ENCODE measurements around the gene STARD3NL.
"Not testable (repeated sequence)": the region's sequence is repeated elsewhere in the genome, so short reads cannot be mapped to it uniquely, and the experiment has no call there.

Gene STARD3NL

DNA sequence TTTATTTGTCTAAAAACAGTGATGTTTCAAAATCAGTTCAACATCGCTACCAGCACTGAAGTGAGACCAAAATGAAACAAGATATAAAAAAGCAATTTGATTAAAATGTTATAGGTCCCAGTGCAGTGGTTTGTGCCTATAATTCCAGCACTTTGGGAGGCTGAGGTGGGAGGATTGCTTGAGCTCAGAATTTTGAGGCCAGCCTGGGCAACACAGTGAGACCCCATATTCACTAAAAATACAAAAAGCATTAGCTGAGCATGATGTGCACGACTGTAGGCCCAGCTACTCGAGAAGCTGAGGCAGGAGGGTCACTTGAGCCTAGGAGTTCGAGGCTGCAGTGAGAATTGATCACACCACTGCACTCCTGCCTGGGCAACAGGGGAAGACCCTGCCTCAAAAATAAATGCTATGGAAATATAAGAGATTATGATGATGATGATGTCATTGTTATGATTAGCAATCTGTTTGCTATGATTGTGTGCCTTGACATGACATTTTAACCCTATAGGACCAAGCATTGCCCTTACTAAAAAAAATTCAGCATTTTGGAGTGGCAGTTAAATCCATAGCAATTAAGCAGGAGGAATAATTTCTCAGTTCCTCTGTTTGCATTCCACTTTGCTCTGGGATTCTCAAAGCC lies 91.8 kb downstream of the STARD3NL start:
- DNase-seq (ENCODE audit: low read depth) = not testable (repeated sequence)

DNA sequence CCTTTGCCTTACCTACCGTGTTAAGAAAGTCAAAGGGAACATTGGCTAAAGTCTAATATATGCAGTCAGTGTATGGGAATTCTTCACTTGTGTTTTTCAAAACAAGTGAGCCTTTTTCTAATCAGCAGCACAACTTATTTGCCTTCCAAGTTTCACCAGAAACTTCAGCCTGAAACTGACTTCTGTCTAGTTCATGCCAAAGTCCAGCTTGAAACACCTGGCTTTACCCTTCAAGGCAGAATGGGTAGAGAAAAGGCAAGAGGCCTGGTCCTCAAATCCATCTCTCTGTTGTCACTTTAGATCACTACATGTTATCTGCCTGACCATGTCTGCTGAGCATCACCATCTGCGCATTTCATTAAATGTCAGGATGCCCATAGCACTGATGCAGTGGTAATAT lies 92.4 kb downstream of the STARD3NL start:
- DNase-seq (ENCODE audit: low read depth) = not testable (repeated sequence)

DNA sequence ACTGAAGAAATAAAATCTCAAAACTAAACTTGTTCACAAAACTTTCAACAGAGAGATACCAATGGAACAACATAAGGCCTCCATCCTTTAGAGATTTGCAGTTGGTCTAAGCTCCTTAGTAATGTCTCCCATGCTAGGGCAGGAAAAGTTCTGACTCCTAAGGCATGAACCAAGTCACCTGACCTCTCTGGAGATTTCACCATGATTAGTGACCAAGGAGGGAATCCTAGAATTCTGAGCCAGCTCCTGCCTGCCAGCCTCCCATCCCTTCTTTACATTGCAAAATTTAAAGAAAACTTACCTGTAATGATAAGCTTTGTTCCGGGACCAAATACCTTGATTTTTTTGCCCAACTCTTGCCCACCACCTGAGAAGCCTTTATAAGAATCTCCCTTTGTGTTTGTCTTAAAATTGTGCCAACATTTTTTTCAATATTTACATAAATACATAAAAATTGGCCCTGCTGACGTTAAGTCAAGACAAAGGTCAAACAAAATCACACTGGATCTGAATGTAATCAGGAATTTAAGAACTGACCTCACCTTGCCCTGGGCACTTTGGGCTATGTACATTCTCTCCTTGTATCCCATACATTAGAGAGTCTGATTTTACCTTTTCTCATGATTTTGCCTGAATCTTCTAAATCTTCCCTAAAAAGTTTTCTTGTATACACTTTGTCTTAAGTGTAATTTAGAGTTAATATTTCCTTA lies 95.4 kb downstream of the STARD3NL start, which contains the start of gene TARP:
Gene TARP, minus strand, starts transcription at position 351 of the 710 bp plus-strand sequence.
- no peak for DNase-seq (ENCODE audit: low read depth)

DNA sequence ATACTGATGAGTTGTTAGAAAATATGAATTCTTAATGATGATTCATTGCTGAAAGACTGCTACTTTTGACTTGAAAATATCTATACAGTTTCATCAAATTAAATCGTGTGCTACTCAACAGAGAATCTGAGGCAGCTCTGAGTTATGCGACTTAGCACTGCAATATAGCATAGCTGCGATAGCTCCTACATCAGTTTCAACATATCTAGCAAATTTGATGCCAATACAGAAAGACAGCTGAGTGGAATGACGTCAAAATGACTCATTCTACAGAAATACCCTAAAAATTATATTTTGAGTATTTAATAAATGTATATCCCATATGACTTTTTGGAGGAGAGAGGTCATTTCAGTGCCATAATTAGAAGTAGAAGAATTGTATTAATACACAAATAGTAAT lies 96.4 kb downstream of the STARD3NL start:
- no peak for DNase-seq (ENCODE audit: low read depth)

DNA sequence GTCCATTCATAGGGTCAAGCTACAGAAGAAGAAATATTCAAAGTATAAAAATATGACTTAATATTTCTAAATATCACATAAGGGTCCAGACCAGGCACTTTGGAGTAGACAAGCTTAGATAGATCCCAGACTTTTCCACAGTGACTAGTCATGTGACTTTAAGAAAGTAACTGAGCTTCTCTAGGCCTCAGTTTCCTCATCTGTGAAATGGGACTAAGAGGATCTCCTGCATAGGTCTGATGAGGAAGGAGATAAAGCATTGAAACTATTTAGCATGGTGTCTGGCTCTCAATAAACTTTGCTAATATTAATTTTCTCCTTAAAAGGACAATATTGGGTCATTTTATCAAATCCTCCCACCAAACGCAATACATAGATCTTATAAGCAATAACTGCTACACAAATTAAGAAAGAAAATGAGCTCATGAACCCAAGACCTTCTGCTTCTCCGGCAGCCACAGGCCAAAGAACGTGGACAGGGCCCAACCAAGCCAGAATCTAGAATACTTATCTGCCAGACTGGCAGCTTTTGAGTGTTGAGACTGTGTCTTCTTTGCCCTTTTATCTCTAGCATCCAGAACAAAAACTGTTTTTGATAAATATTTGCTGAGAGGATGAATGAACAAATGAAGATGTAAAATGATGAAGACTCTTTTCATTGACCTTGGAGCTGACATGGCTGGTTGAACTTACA lies 97.0 kb downstream of the STARD3NL start:
- no peak for DNase-seq (ENCODE audit: low read depth)

DNA sequence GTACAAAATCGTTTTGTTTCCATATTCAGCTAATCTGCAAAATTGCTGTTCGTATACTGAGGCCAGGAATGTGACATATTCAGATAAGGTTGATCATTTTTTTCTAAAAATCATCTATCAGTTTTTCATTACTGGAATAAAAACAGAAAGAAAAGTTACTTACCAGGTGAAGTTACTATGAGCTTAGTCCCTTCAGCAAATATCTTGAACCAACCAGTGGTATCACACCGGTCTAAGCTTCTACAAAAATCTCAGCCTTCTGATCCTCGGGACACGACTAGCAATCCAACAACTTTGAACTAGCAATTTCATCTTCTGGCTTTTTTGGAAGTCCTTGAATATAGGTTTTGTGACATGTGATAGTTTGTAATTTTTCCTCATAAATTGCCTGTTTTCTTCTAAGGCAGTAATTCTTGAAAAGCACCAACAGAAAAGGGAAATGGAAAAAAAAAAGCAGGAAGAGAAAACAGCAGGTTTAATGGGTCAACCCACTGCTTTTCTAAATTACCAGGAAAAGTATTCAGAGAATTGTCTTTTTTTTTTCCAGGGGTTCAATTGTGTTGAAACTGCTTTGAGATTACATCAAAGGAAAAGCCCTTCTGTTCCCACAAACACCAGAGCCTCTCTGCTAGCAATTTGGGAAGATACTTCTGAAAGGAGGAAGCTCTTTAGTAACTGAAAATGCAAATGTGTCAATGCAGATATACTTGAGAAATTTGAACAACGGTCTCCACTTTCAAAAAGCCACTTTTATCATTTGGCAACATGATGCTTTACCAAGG lies 98.2 kb downstream of the STARD3NL start:
- DNase-seq (ENCODE audit: low read depth) = no peak

DNA sequence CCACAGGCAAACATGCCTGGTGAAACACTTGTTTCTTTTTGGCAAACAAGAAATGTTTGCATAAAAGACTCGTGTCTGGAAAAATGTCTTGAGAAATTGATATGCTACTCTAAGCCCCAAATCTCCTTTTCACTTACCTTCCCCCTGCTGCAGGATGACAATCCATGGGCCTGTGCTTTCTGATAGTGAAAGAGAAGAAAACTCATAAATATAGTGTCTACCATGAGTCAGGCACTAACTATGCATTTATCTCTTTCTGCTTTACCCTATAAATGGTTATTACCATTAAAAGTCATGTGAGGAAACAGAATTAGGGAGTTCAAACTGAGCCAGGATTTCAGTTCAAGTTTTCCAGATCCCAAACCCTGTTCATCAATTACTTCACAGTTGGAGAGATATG lies 102.0 kb downstream of the STARD3NL start:
- no peak for DNase-seq (ENCODE audit: low read depth)

Data from activated T-helper 1 cell treated with Interleukin-2 at 50 U/mL for 16 hours (primary cell).